Limb (tissue), 2 donors: ENCODE data around the gene TRIM29.

Source experiments
- DNase-seq, 2 donors: peaks; one replicate each; pipeline ENCODE4 v3.0.0-alpha.2; 2016; ENCODE audit errors: extremely low spot score in 2 of 2

TRIM29 gene

GRCh38 chr11:120139316-120140069 is 1.6 kb upstream of the TRIM29 start:
- DNase-seq, result peak in 1 of 2 donors; percentile 18

GRCh38 chr11:120137187-120137610 is 714 bp downstream of the TRIM29 start:
- DNase-seq, result peak in 1 of 2 donors; percentile 20

GRCh38 chr11:120136356-120136755 is 1.6 kb downstream of the TRIM29 start:
- peak in 1 of 2 donors; percentile 14 for DNase-seq

GRCh38 chr11:120135838-120136237 is 2.1 kb downstream of the TRIM29 start:
- DNase-seq, result no peak

- DNase-seq, result peak in 1 of 2 donors; percentile 13
These were observed 3.0 kb downstream of the TRIM29 start for GRCh38 chr11:120134931-120135228.

GRCh38 chr11:120134106-120134930 is 3.6 kb downstream of the TRIM29 start:
- DNase-seq, result no peak

GRCh38 chr11:120133216-120134105 is 4.5 kb downstream of the TRIM29 start:
- peak in 1 of 2 donors; percentile 21 for DNase-seq

GRCh38 chr11:120132645-120133185 is 5.2 kb downstream of the TRIM29 start:
- no peak for DNase-seq

- DNase-seq, result peak in 1 of 2 donors; percentile 14
These were observed 5.8 kb downstream of the TRIM29 start for GRCh38 chr11:120131941-120132644.

GRCh38 chr11:120130991-120131760 is 6.7 kb downstream of the TRIM29 start:
- DNase-seq, result peak in 1 of 2 donors; percentile 16

- DNase-seq, result peak in 1 of 2 donors; percentile 23
These were observed 7.5 kb downstream of the TRIM29 start for GRCh38 chr11:120130176-120130980.

- no peak for DNase-seq
These were observed 8.3 kb downstream of the TRIM29 start for GRCh38 chr11:120129570-120129969.

GRCh38 chr11:120128392-120129119 is 9.4 kb downstream of the TRIM29 start:
- DNase-seq, result peak; percentile 34 to 72

- no peak for DNase-seq
These were observed 10.7 kb downstream of the TRIM29 start for GRCh38 chr11:120127236-120127635.

- no peak for DNase-seq
These were observed 11.3 kb downstream of the TRIM29 start for GRCh38 chr11:120126620-120127019.

GRCh38 chr11:120125509-120125908 is 12.4 kb downstream of the TRIM29 start:
- no peak for DNase-seq

- DNase-seq, result no peak
These were observed 12.9 kb downstream of the TRIM29 start for GRCh38 chr11:120125024-120125423.

- DNase-seq, result no peak
These were observed 13.6 kb downstream of the TRIM29 start for GRCh38 chr11:120124355-120124754.
